Measurements from ENCODE around the gene SLC7A14.

DNA sequence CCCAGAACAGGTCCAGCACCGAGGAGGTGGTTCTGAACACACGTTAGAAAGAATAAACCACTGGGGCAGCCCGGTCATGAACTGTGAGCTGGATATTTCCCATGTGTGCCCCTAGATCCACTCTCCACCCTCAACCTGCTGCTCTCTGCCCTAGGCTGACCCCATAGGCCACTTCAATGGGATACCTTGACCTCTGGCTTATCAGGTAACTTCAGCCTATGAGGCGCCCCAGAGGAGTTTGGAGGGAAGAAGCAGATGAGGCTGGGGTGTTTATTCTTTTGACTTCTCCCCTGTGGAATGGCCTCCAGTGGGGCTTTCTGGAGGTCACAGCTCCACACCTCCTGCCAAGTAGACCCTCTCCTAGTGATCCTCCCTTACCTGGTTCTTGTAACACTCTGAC, 47.7 kb upstream of the SLC7A14 start:
- TF ChIP-seq, protein P1, sequence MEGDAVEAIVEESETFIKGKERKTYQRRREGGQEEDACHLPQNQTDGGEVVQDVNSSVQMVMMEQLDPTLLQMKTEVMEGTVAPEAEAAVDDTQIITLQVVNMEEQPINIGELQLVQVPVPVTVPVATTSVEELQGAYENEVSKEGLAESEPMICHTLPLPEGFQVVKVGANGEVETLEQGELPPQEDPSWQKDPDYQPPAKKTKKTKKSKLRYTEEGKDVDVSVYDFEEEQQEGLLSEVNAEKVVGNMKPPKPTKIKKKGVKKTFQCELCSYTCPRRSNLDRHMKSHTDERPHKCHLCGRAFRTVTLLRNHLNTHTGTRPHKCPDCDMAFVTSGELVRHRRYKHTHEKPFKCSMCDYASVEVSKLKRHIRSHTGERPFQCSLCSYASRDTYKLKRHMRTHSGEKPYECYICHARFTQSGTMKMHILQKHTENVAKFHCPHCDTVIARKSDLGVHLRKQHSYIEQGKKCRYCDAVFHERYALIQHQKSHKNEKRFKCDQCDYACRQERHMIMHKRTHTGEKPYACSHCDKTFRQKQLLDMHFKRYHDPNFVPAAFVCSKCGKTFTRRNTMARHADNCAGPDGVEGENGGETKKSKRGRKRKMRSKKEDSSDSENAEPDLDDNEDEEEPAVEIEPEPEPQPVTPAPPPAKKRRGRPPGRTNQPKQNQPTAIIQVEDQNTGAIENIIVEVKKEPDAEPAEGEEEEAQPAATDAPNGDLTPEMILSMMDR (conservative IDR thresholded peaks at IDR 0.05; ENCODE audit: low read length) = no peak
- no peak for TF ChIP-seq EZH2phosphoT487 (IDR thresholded peaks at IDR 0.05; ENCODE audit: borderline replicate concordance, low read depth, low read length)
